ENCODE results near the gene BEX3.
A peak's percentile ranks its signal among the peaks of the same experiment; 100 is the strongest.
"Not testable (repeated sequence)": the region's sequence is repeated elsewhere in the genome, so short reads cannot be mapped to it uniquely, and the experiment has no call there.

BEX3 gene

GRCh38 chrX:103376118-103376978 lies at the start of gene BEX3:
Gene BEX3 (plus strand): TSS chrX:103376538. CDS start chrX:103377522, 984 bp downstream.
- peak; percentile 20 for DNase-seq

- no peak for DNase-seq
Measured at GRCh38 chrX:103329991-103330390, 46.3 kb upstream of the BEX3 start, which contains the start of gene TCEAL7. Gene TCEAL7 (plus strand): TSS chrX:103330239. CDS start chrX:103331404, 1,165 bp downstream.

- no peak for DNase-seq
Measured at GRCh38 chrX:103330681-103331288, 45.6 kb upstream of the BEX3 start.

GRCh38 chrX:103338663-103339062 lies 37.7 kb upstream of the BEX3 start:
- no peak for DNase-seq

GRCh38 chrX:103343105-103343504 lies 33.2 kb upstream of the BEX3 start:
- peak; percentile 39 for DNase-seq

- no peak for DNase-seq
Measured at GRCh38 chrX:103344606-103345005, 31.7 kb upstream of the BEX3 start.

- no peak for DNase-seq
Measured at GRCh38 chrX:103347682-103348397, 28.5 kb upstream of the BEX3 start.

- no peak for DNase-seq
Measured at GRCh38 chrX:103356130-103356798, 20.1 kb upstream of the BEX3 start, which contains the start of gene TCEAL9. Gene TCEAL9 (plus strand): TSS chrX:103356506. CDS start chrX:103357685, 1,179 bp downstream.

GRCh38 chrX:103356858-103357257 lies 19.5 kb upstream of the BEX3 start:
- no peak for DNase-seq

GRCh38 chrX:103357871-103358270 lies 18.5 kb upstream of the BEX3 start:
- DNase-seq: no peak

- DNase-seq: not testable (repeated sequence)
Measured at GRCh38 chrX:103359605-103360004, 16.7 kb upstream of the BEX3 start.

- no peak for DNase-seq
Measured at GRCh38 chrX:103360092-103360491, 16.2 kb upstream of the BEX3 start.

GRCh38 chrX:103360916-103361315 lies 15.4 kb upstream of the BEX3 start:
- DNase-seq: no peak

GRCh38 chrX:103361798-103362197 lies 14.5 kb upstream of the BEX3 start:
- DNase-seq: no peak

GRCh38 chrX:103362474-103362873 lies 13.9 kb upstream of the BEX3 start:
- no peak for DNase-seq

- DNase-seq: no peak
Measured at GRCh38 chrX:103363046-103363445, 13.3 kb upstream of the BEX3 start.

- DNase-seq: no peak
Measured at GRCh38 chrX:103367502-103367901, 8.8 kb upstream of the BEX3 start.

GRCh38 chrX:103369479-103369878 lies 6.9 kb upstream of the BEX3 start:
- DNase-seq: no peak

- DNase-seq: no peak
Measured at GRCh38 chrX:103372886-103373285, 3.5 kb upstream of the BEX3 start.

GRCh38 chrX:103373581-103373980 lies 2.8 kb upstream of the BEX3 start:
- DNase-seq: no peak

GRCh38 chrX:103376979-103377324 lies 614 bp downstream of the BEX3 start:
- no peak for DNase-seq

GRCh38 chrX:103378990-103379389 lies 2.7 kb downstream of the BEX3 start:
- no peak for DNase-seq

GRCh38 chrX:103382877-103383276 lies 6.5 kb downstream of the BEX3 start:
- DNase-seq: no peak
